Epidermal melanocyte (primary cell): ENCODE measurements around the gene NOPCHAP1.

ENCODE experiments used
- DNase-seq: peaks from one replicate; pipeline ENCODE4 v3.0.0; 2011; ENCODE audit warnings: low spot score; ENCODE audit not compliant: insufficient read length

Gene NOPCHAP1

DNA sequence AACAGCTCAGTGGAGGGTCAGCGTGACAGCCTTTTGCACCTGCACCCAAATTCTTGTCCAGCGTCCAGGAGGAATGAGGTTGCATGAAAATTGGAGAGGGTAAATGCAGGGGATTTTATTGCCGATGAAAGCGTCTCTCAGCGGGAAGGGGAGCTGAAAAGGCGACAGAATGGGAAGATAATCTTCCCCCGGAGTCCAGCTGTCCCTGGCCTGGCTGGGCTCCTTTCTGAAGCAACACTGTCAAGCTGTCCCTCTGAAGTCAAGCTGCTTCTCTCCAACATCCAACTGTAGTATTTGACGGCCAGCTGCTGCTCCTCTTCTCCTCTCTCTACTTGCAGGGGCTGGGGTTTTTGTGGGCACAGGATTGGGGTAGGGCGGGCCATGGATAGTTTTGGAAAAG is 32.7 kb downstream of the NOPCHAP1 start:
- no peak for DNase-seq

DNA sequence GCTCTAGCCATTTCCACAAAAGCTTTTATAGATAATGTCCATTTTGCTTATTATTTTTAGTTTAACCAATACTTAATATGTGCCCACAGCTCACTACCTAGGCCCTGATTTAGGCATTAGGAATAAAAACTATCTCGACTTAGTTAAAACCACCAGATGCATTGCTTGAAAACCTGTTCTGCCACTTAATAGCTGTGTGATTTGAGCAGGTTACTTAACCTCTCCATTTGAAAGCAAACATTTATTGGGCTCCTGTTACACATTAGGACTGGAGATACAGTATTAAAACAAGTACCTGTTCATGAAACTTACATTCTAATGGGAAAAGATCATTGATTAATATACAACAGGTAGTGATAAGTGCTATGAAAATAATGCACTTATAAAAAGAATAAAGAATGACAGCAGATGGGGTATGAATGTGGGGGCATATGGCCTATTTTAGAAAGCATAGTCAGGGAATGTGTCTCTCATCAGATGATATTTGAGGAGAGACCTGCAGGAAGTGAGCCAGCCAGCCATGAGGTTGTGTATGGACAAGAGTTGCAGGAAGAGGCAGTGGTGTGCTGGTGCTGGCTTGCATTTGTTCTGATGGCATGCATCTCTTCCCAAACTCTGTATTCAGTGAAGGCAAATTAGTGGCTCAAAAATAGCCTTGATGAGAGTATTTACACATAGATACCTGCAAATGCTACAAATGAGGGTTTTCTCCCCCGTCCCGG is 34.3 kb downstream of the NOPCHAP1 start:
- no peak for DNase-seq

DNA sequence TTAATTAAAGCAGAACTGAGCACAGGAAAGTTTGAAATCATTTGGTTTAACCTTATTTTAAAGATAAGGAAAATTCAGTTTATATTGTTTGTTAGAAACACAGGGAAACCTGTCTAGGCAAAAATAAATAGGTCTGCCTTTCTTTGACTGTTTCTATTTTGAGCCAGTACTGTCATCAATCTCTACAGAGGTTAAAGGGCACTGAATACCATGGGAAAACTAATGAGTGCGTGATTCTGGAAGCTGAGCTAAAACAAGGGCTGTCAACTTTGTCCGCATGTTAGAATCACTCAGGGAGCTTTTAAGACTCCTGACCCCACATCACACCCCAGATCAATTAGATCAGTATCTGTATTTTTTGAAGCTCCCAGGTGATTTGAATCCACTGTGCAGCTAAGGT is 38.8 kb downstream of the NOPCHAP1 start:
- no peak for DNase-seq

DNA sequence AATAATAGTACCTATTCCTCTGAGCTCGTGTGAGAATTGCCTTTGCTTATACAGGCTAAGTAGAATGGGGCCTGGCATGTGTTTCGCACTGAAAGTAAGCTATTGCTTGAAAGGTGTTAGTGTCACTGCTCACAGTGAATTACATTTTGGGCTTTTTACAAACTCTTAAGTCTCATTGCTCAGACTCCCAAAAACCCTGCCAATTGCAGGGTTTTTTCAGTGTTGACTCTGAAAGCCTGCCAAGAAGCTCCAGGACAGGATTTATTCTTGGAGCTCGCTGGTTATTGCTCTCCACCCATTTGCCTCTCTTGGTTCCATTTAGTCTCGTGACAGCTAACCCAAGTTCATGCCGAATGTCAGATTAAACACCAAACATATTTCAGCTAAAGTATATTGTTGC is 39.8 kb downstream of the NOPCHAP1 start:
- no peak for DNase-seq

DNA sequence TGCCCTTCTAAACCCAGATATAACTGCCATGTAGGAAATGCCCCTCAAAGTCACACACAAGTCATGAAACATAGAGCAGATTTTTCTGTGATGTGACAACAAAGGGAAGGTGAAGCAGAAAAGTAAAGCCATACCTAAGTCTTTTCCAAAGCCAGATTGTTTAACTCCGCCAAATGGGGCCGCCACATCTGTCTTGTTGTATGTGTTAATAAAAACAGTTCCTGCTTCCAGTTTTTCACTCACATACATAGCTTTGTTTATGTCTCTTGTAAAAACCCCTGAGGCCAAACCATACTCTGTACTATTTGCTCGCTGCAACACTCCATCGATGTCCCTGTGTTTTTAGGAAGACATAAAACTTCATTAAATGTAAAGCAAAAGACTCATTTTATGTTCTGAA is 40.3 kb downstream of the NOPCHAP1 start:
- no peak for DNase-seq

DNA sequence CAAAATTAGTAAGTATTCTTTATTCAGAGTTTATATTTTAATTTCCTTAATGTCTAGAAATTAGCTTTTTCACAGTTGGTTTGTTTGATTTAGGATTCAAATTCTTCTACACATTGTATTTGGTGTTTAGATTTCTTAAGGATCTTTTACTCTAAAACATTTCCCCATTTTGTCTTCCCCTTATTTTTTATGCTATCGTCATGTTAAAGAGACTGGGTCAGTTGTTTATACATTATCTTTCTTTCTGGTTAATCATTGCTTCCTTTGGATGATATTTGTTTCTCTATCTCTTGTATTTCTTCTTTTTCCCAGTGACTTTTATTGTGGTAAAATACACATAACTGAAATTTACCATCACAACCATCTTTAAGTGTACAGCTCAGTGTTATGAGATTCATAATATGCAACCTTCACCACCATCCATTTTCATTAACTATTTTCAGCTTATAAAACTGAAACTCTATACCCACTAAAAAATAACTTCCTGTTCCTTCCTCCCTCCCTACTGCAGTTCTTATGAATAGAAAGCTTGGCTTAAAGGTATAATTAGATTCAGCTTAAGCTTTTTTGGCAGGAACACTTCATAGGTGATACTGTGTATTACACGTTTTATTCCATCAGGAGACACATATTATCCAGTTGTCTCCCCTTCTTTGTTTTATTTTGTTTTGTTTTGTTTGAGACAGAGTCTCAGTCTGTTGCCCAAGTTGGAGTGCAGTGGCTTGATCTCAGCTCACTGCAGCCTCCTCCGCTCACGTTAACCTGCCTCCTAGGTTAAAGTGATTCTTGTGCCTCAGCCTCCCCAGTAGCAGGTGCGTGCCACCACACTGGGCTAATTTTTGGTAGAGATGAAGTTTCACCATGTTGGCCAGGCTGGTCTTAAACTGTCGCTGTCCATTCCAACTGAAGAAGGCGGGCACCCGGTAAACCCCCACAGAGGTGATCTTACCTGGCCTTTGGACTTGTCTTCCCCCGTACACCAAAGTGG is 45.0 kb downstream of the NOPCHAP1 start:
- DNase-seq = no peak

DNA sequence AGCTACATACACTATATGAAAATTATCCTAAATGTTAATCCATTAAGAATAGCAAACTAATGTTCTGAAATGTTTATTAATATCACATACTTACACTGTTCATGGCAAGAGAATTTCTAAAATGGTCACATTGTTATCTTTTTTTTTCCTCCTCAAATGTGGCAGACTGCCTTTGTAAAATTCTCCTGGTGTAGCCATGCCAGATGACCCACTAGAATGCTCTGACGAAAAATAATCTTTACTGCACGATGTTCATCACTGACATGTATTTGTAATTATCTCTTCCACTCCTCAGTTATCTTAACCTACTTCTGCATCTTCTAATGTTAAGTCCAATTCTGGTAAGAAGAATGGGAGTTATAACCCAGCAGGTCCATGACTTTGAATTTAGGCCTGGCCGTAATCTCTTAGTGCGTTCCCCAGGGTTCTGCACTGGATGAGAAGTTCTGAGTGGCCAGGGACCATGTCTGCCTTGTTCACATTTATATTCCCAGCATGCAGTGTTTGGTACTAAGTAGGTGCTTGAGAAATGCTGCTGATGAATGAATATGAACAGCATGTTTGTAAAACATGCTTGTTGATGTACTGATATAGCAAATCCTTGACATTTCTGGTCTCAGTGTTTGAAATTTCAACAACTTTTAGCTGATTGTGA is 46.7 kb downstream of the NOPCHAP1 start:
- DNase-seq = no peak

DNA sequence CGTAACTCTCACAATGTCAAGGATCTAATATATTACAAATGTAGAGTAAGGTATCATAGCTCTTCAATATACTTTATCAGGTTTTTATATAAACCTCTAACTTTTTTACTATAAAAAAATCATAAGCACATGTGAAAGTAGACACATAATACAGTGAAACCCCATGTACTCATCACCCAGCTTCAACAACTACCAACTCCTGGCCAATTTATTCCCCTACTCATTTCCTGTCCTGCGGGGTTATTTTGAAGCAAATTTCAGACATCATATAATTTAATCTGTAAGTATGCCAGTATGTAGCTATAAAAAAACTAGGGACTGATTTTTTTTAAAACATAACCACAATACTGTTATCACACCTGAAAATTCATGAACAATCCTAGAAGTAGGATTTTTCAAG is 47.7 kb downstream of the NOPCHAP1 start:
- no peak for DNase-seq
